ENCODE results near the gene ARHGEF10L. TPM values are rescaled to one million over a fixed set of nuclear protein-coding genes. Genes with fewer than 3 reads are reported as not detected.

ARHGEF10L gene
- total RNA-seq, 2 donors from 2014 or later: not detected

GRCh38 chr1:17553975-17554700 is 14.6 kb downstream of the ARHGEF10L start:
- Mint-ChIP-seq H3K9me3 (no peaks in the 10 kb centered on the region), H3K27me3 (peaks cover 30% of the 10 kb centered on the region), H3K36me3 (ENCODE audit: low read depth) (no peaks in the 10 kb centered on the region), H3K4me1 (no peaks in the 10 kb centered on the region), H3K4me3 (no peak overlapping the region), H3K27ac (no peak overlapping the region)
- no peak for ATAC-seq (replicated peaks)

- Mint-ChIP-seq H3K27ac (no peak overlapping the region), H3K9me3 (no peaks in the 10 kb centered on the region), H3K27me3 (peaks cover 29% of the 10 kb centered on the region), H3K4me3 (no peak overlapping the region), H3K4me1 (no peaks in the 10 kb centered on the region), H3K36me3 (ENCODE audit: low read depth) (no peaks in the 10 kb centered on the region)
- ATAC-seq (replicated peaks): no peak
These were observed 15.5 kb downstream of the ARHGEF10L start for GRCh38 chr1:17554954-17555353.

GRCh38 chr1:17557986-17558385 is 18.5 kb downstream of the ARHGEF10L start:
- Mint-ChIP-seq H3K36me3 (ENCODE audit: low read depth) (no peaks in the 10 kb centered on the region), H3K27me3 (peaks cover 17% of the 10 kb centered on the region), H3K9me3 (no peaks in the 10 kb centered on the region), H3K27ac (no peak overlapping the region), H3K4me3 (no peak overlapping the region), H3K4me1 (no peaks in the 10 kb centered on the region)
- ATAC-seq (replicated peaks): no peak

- Mint-ChIP-seq H3K4me1 (no peaks in the 10 kb centered on the region), H3K9me3 (no peaks in the 10 kb centered on the region), H3K27ac (no peak overlapping the region), H3K4me3 (no peak overlapping the region), H3K36me3 (ENCODE audit: low read depth) (no peaks in the 10 kb centered on the region), H3K27me3 (peaks cover 14% of the 10 kb centered on the region)
- no peak for ATAC-seq (replicated peaks)
These were observed 19.0 kb downstream of the ARHGEF10L start for GRCh38 chr1:17558541-17558940.

- H3K4me3 Mint-ChIP-seq: no peak overlapping the region
- no peaks in the 10 kb centered on the region for H3K4me1 Mint-ChIP-seq
- H3K9me3 Mint-ChIP-seq: no peaks in the 10 kb centered on the region
- no peaks in the 10 kb centered on the region for H3K36me3 Mint-ChIP-seq (ENCODE audit: low read depth)
- peaks cover 10% of the 10 kb centered on the region for H3K27me3 Mint-ChIP-seq
- H3K27ac Mint-ChIP-seq: no peak overlapping the region
- ATAC-seq (replicated peaks): no peak
These were observed 19.6 kb downstream of the ARHGEF10L start for GRCh38 chr1:17558954-17559614.

GRCh38 chr1:17559615-17560419 is 20.3 kb downstream of the ARHGEF10L start:
- Mint-ChIP-seq H3K4me3 (no peak overlapping the region), H3K27me3 (peaks cover 8% of the 10 kb centered on the region), H3K27ac (no peak overlapping the region), H3K36me3 (ENCODE audit: low read depth) (no peaks in the 10 kb centered on the region), H3K4me1 (no peaks in the 10 kb centered on the region), H3K9me3 (no peaks in the 10 kb centered on the region)
- no peak for ATAC-seq (replicated peaks)

- H3K27me3 Mint-ChIP-seq: peaks cover 11% of the 10 kb centered on the region
- H3K4me1 Mint-ChIP-seq: no peaks in the 10 kb centered on the region
- H3K36me3 Mint-ChIP-seq (ENCODE audit: low read depth): no peaks in the 10 kb centered on the region
- H3K4me3 Mint-ChIP-seq: no peak overlapping the region
- no peak overlapping the region for H3K27ac Mint-ChIP-seq
- no peak for ATAC-seq (replicated peaks)
- no peaks in the 10 kb centered on the region for H3K9me3 Mint-ChIP-seq
These were observed 21.7 kb downstream of the ARHGEF10L start for GRCh38 chr1:17561247-17561548.

GRCh38 chr1:17561561-17561985 is 22.1 kb downstream of the ARHGEF10L start:
- no peak overlapping the region for H3K4me3 Mint-ChIP-seq
- no peaks in the 10 kb centered on the region for H3K36me3 Mint-ChIP-seq (ENCODE audit: low read depth)
- H3K27me3 Mint-ChIP-seq: peaks cover 11% of the 10 kb centered on the region
- no peak for ATAC-seq (replicated peaks)
- H3K4me1 Mint-ChIP-seq: no peaks in the 10 kb centered on the region
- H3K27ac Mint-ChIP-seq: no peak overlapping the region
- H3K9me3 Mint-ChIP-seq: no peaks in the 10 kb centered on the region

GRCh38 chr1:17562375-17562774 is 22.9 kb downstream of the ARHGEF10L start:
- no peak overlapping the region for H3K27ac Mint-ChIP-seq
- no peaks in the 10 kb centered on the region for H3K9me3 Mint-ChIP-seq
- no peak for ATAC-seq (replicated peaks)
- H3K36me3 Mint-ChIP-seq (ENCODE audit: low read depth): no peaks in the 10 kb centered on the region
- H3K4me3 Mint-ChIP-seq: no peak overlapping the region
- peaks cover 11% of the 10 kb centered on the region for H3K27me3 Mint-ChIP-seq
- no peaks in the 10 kb centered on the region for H3K4me1 Mint-ChIP-seq

GRCh38 chr1:17563494-17564281 is 24.2 kb downstream of the ARHGEF10L start:
- peaks cover 14% of the 10 kb centered on the region for H3K27me3 Mint-ChIP-seq
- H3K4me3 Mint-ChIP-seq: no peak overlapping the region
- no peaks in the 10 kb centered on the region for H3K9me3 Mint-ChIP-seq
- no peak for ATAC-seq (replicated peaks)
- no peaks in the 10 kb centered on the region for H3K36me3 Mint-ChIP-seq (ENCODE audit: low read depth)
- no peak overlapping the region for H3K27ac Mint-ChIP-seq
- no peaks in the 10 kb centered on the region for H3K4me1 Mint-ChIP-seq

- Mint-ChIP-seq H3K4me1 (no peaks in the 10 kb centered on the region), H3K27me3 (peaks cover 11% of the 10 kb centered on the region)
These were observed 25.2 kb downstream of the ARHGEF10L start for GRCh38 chr1:17564458-17565393.

GRCh38 chr1:17565461-17566252 is 26.2 kb downstream of the ARHGEF10L start:
- Mint-ChIP-seq H3K4me1 (no peaks in the 10 kb centered on the region), H3K36me3 (ENCODE audit: low read depth) (no peaks in the 10 kb centered on the region), H3K27ac (no peak overlapping the region), H3K4me3 (no peak overlapping the region), H3K27me3 (peaks cover 20% of the 10 kb centered on the region), H3K9me3 (no peaks in the 10 kb centered on the region)
- no peak for ATAC-seq (replicated peaks)

More at GRCh38 chr1:17564458-17565393, 25.2 kb downstream of the ARHGEF10L start:
- H3K4me3 Mint-ChIP-seq: no peak overlapping the region
- no peaks in the 10 kb centered on the region for H3K36me3 Mint-ChIP-seq (ENCODE audit: low read depth)
- no peaks in the 10 kb centered on the region for H3K9me3 Mint-ChIP-seq
- H3K27ac Mint-ChIP-seq: no peak overlapping the region
- ATAC-seq (replicated peaks): no peak

- Mint-ChIP-seq H3K9me3 (no peaks in the 10 kb centered on the region), H3K27ac (no peak overlapping the region), H3K27me3 (peaks cover 26% of the 10 kb centered on the region), H3K36me3 (ENCODE audit: low read depth) (no peaks in the 10 kb centered on the region), H3K4me3 (no peak overlapping the region), H3K4me1 (no peaks in the 10 kb centered on the region)
- ATAC-seq (replicated peaks): no peak
These were observed 26.9 kb downstream of the ARHGEF10L start for GRCh38 chr1:17566417-17566816.

All from activated T-helper 17 cell treated with anti-CD3 and anti-CD28 coated beads, Interleukin-2, amount 50 U/mL, for 72 hours (primary cell).